ENCODE data around the gene ACOX3. TPM values are rescaled to one million over a fixed set of nuclear protein-coding genes. Genes with fewer than 3 reads are reported as not detected.
A peak's percentile ranks its signal among the peaks of the same experiment; 100 is the strongest.

Gene ACOX3
- total RNA-seq, 1 donor from 2014 or later = 22.5 TPM

GRCh38 chr4:8383451-8384160, 56.9 kb downstream of the ACOX3 start:
- no peak for ATAC-seq (ENCODE audit: poor library complexity)
- intact Hi-C loops (cut with DNase I) = no loop called here
- DNase-seq = peak; percentile 49

- ATAC-seq (ENCODE audit: poor library complexity) = no peak
- intact Hi-C loops (cut with DNase I) = no loop called here
- DNase-seq = peak; percentile 22
These were observed 57.5 kb downstream of the ACOX3 start for GRCh38 chr4:8383016-8383415.

- DNase-seq = no peak
- ATAC-seq (ENCODE audit: poor library complexity) = peak; percentile 1
- intact Hi-C loops (cut with DNase I) = no loop called here
These were observed 58.5 kb downstream of the ACOX3 start for GRCh38 chr4:8381814-8382581.

- intact Hi-C loops (cut with DNase I) = no loop called here
- peak; percentile 79 for ATAC-seq (ENCODE audit: poor library complexity)
- peak; percentile 64 for DNase-seq
These were observed 59.8 kb downstream of the ACOX3 start for GRCh38 chr4:8380511-8381415.

GRCh38 chr4:8379771-8380170, 60.8 kb downstream of the ACOX3 start:
- intact Hi-C loops (cut with DNase I) = no loop called here
- ATAC-seq (ENCODE audit: poor library complexity) = no peak
- no peak for DNase-seq

- DNase-seq (no peak), ATAC-seq (ENCODE audit: poor library complexity) (no peak)
- intact Hi-C loops (cut with DNase I) = no loop called here
These were observed 61.2 kb downstream of the ACOX3 start for GRCh38 chr4:8379281-8379680.

- DNase-seq (no peak), ATAC-seq (ENCODE audit: poor library complexity) (no peak)
- intact Hi-C loops (cut with DNase I) = no loop called here
These were observed 61.7 kb downstream of the ACOX3 start for GRCh38 chr4:8378776-8379175.

GRCh38 chr4:8378101-8378724, 62.3 kb downstream of the ACOX3 start:
- no peak for ATAC-seq (ENCODE audit: poor library complexity)

GRCh38 chr4:8377103-8378075, 63.1 kb downstream of the ACOX3 start:
- ATAC-seq (ENCODE audit: poor library complexity) (no peak), DNase-seq (no peak)
- intact Hi-C loops (cut with DNase I) = no loop called here

More at GRCh38 chr4:8378101-8378724, 62.3 kb downstream of the ACOX3 start:
- intact Hi-C loops (cut with DNase I) = no loop called here
- no peak for DNase-seq

- ATAC-seq (ENCODE audit: poor library complexity) = no peak
- intact Hi-C loops (cut with DNase I) = no loop called here
- no peak for DNase-seq
These were observed 64.0 kb downstream of the ACOX3 start for GRCh38 chr4:8376361-8377102.

GRCh38 chr4:8374851-8375649, 65.5 kb downstream of the ACOX3 start:
- intact Hi-C loops (cut with DNase I) = no loop called here
- DNase-seq = no peak
- ATAC-seq (ENCODE audit: poor library complexity) = no peak

GRCh38 chr4:8373973-8374545, 66.5 kb downstream of the ACOX3 start:
- intact Hi-C loops (cut with DNase I) = no loop called here
- ATAC-seq (ENCODE audit: poor library complexity) = no peak
- no peak for DNase-seq

GRCh38 chr4:8373270-8373972, 67.1 kb downstream of the ACOX3 start:
- ATAC-seq (ENCODE audit: poor library complexity) = no peak
- intact Hi-C loops (cut with DNase I) = no loop called here
- DNase-seq = no peak

- ATAC-seq (ENCODE audit: poor library complexity) (peak; percentile 66), DNase-seq (peak; percentile 61)
- intact Hi-C loops (cut with DNase I) = no loop called here
These were observed 68.0 kb downstream of the ACOX3 start for GRCh38 chr4:8372506-8372905.

GRCh38 chr4:8371596-8371995, 68.9 kb downstream of the ACOX3 start:
- DNase-seq = no peak
- no peak for ATAC-seq (ENCODE audit: poor library complexity)
- intact Hi-C loops (cut with DNase I) = no loop called here
